Upper lobe of right lung (tissue), 1 donor: ENCODE data around the gene DELE1. TPM values are rescaled to one million over a fixed set of nuclear protein-coding genes. Genes with fewer than 3 reads are reported as not detected.

ENCODE experiments used
- ATAC-seq: fragments of 200-7000 bp; cut with Tn5 transposase; one replicate; pipeline ENCODE4 v1.9.1; 2020; ENCODE audit warnings: mild to moderate bottlenecking, moderate library complexity
- DNase-seq: peaks from one replicate; pipeline ENCODE4 v3.0.0-alpha.2; 2020
- H3K27ac ChIP-seq: fragments of 200-600 bp; one replicate; pipeline ENCODE4 v1.8.0; 2022
- H3K27me3 ChIP-seq: fragments of 200-600 bp; one replicate; pipeline ENCODE4 v1.8.0; 2022; ENCODE audit warnings: mild to moderate bottlenecking
- H3K36me3 ChIP-seq: fragments of 200-600 bp; one replicate; pipeline ENCODE4 v1.8.0; 2022
- H3K4me1 ChIP-seq: fragments of 200-600 bp; one replicate; pipeline ENCODE4 v1.8.0; 2022
- H3K4me3 ChIP-seq: fragments of 200-600 bp; one replicate; pipeline ENCODE4 v1.8.0; 2022; ENCODE audit warnings: mild to moderate bottlenecking
- H3K9me3 ChIP-seq: fragments of 200-600 bp; one replicate; pipeline ENCODE4 v1.8.0; 2022
- intact Hi-C: fragments of 100-400 bp; cut with DNase I; formaldehyde crosslinking; loops from one replicate; pipeline ENCODE4 v1.11.0; 2022
- total RNA-seq: library from RNA; stranded (reverse); fragmentation: NEBNext Ultra II Directional; extraction: Animal tissue kit (Norgen Biotek cat#: 25700); gene quantifications from one replicate; pipeline ENCODE4 v1.2.1, GENCODE V29; 2021
- TF ChIP-seq, protein P1 (sequence below): fragments of 200-600 bp; IDR thresholded peaks from one replicate; pipeline ENCODE4 v1.8.0; 2022; ENCODE audit warnings: antibody characterized with exemption
- donor health status: DM: no; HTN: yes; CAD: no; lungs with severe emphysema.

The DELE1 gene
- total RNA-seq, 1 donor from 2014 or later, result 83.3 TPM

DNA sequence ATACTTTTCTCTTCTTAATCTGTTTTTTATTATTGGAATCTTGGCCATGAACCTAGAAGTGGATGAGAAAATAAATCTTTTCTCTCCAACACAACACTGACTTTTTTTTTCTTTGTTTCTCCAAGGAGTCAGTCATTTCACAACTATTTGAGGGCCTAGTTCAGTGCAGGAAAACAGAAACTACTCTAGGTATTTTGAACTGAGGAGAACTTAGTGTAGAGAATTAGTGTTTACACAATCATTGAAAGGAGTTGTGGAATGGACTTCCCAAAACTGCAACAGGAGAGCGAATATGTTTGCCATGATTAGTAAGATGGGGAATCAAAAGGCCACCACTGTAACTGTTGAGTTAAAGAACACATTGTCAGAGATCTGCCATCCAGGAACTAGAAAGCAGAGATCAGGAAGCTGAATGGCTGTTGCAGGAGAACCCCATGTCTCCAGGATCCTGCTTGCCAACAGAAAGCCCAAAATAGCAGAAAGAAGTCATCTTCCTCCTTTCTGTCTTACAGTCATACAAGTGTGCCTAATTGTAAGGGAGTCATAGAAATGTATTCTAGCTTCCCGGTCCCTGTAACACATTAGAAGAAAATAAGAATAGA lies 25.1 kb upstream of the DELE1 start:
- H3K27me3 ChIP-seq, result no peaks in the 10 kb centered on the region
- DNase-seq (no peak), ATAC-seq (peak; percentile 60)
- no peak overlapping the region for H3K27ac ChIP-seq
- H3K4me1 ChIP-seq, result peaks cover 4% of the 10 kb centered on the region
- no peaks in the 10 kb centered on the region for H3K9me3 ChIP-seq
- intact Hi-C loops, result no loop called here
- TF ChIP-seq, protein P1, sequence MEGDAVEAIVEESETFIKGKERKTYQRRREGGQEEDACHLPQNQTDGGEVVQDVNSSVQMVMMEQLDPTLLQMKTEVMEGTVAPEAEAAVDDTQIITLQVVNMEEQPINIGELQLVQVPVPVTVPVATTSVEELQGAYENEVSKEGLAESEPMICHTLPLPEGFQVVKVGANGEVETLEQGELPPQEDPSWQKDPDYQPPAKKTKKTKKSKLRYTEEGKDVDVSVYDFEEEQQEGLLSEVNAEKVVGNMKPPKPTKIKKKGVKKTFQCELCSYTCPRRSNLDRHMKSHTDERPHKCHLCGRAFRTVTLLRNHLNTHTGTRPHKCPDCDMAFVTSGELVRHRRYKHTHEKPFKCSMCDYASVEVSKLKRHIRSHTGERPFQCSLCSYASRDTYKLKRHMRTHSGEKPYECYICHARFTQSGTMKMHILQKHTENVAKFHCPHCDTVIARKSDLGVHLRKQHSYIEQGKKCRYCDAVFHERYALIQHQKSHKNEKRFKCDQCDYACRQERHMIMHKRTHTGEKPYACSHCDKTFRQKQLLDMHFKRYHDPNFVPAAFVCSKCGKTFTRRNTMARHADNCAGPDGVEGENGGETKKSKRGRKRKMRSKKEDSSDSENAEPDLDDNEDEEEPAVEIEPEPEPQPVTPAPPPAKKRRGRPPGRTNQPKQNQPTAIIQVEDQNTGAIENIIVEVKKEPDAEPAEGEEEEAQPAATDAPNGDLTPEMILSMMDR, result no peak
- no peak overlapping the region for H3K4me3 ChIP-seq
- no peaks in the 10 kb centered on the region for H3K36me3 ChIP-seq

DNA sequence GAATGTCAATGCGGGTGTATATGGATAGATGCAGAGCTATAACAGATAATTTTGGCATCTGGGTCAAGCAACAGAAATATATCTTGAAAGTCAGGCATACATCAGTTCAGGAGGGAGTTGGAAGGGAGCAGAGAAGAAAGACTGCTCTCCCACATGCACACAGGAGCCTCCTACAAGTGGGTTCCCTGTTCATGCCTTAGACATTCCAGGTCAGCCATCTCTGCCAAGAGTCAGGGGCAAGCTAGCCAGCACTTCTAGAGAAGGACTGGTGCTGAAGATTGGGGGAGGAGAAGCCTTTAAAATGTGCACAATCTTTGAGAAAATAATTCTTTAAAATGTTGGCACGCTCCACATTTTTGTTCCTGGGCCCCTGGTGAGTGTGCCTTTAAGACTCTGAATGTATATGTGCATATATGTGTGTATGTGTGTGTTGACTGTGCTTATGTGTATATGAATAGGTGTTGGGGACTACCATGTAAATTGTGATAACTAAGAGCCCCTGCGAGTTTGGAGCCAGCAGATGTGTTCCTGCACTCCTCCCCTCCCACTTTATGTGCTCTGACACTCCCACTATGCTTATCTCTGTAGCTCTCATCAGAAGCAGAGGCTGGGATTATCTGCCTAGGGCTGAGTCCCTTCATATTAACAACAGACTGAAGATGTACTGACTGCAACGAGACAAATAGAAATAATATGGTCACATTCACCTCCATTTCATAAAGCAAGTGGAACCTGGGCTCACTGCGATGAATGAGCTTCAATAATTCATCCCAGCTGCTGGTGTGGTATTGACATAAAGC lies 21.5 kb upstream of the DELE1 start:
- ATAC-seq (no peak), DNase-seq (no peak)
- Histone ChIP-seq H3K9me3 (no peaks in the 10 kb centered on the region), H3K36me3 (no peaks in the 10 kb centered on the region), H3K27ac (no peak overlapping the region), H3K4me1 (peaks cover 4% of the 10 kb centered on the region), H3K4me3 (no peak overlapping the region), H3K27me3 (no peaks in the 10 kb centered on the region)
- TF ChIP-seq, protein P1, result no peak
- intact Hi-C loops, result no loop called here

DNA sequence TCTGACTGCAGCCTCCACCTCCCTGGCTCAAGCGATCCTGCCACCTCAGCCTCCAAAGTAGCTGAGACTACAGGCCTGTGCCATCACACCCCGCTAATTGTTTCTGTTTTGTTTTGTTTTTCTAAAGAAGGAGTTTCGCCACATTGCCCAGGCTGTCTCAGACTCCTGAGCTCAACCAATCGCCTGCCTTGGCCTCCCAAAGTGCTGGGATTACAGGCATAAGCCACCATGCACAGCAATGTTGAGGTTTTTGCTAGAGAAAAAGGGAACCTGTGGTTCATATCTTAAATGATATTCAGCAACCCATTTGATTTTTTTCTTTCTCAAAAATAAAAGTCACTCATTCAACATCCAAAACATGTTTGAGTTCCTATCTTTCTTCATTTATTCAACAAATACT lies 20.4 kb upstream of the DELE1 start:
- no peak overlapping the region for H3K4me3 ChIP-seq
- no peaks in the 10 kb centered on the region for H3K36me3 ChIP-seq
- ATAC-seq, result peak; percentile 70
- DNase-seq, result no peak
- peaks cover 4% of the 10 kb centered on the region for H3K4me1 ChIP-seq
- TF ChIP-seq, protein P1, result no peak
- H3K9me3 ChIP-seq, result no peaks in the 10 kb centered on the region
- H3K27me3 ChIP-seq, result no peaks in the 10 kb centered on the region
- intact Hi-C loops, result no loop called here
- H3K27ac ChIP-seq, result no peak overlapping the region

DNA sequence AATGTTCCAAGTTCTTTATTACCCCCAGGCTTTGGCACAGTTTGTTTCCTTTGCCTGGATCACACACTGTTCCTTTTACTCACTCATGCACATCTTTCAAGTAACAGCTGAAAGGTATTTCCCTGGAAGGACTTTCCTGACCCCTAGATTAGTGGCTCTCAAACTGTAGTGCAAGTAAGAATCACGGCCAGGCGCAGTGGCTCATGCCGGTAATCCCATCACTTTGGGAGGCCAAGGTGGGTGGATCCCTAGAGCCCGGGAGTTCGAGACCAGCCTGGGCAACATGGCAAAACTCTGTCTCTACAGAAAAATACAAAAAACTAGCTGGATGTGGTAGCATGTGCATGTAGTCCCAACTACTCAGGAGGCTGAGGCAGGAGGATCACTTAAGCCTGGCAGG lies 19.1 kb upstream of the DELE1 start:
- H3K36me3 ChIP-seq, result no peaks in the 10 kb centered on the region
- DNase-seq (no peak), ATAC-seq (no peak)
- no peaks in the 10 kb centered on the region for H3K4me1 ChIP-seq
- no peak overlapping the region for H3K4me3 ChIP-seq
- H3K27me3 ChIP-seq, result no peaks in the 10 kb centered on the region
- no peaks in the 10 kb centered on the region for H3K9me3 ChIP-seq
- intact Hi-C loops, result no loop called here
- TF ChIP-seq, protein P1, result no peak
- no peak overlapping the region for H3K27ac ChIP-seq

DNA sequence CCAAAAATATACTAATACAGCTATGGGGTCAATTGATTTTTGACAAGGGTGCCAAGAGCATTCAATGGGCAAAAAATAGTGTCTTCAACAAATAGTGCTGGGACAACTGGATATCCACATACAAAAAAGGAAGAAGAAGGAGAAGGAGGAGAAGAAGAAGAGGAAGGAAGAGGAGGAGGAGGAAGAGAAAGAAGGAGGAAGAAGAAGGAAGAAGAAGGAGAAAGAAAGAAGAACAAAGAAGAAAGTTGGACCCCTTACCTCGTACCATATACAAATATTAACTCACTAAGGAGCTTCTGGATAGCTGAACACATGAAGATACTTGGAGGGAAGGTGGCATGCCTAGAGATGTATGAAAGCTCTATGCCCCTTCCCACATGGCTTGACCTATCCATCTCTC lies 17.2 kb upstream of the DELE1 start:
- no peaks in the 10 kb centered on the region for H3K4me1 ChIP-seq
- no peak overlapping the region for H3K27ac ChIP-seq
- intact Hi-C loops, result no loop called here
- DNase-seq (no peak), ATAC-seq (no peak)
- TF ChIP-seq, protein P1, result no peak
- H3K4me3 ChIP-seq, result no peak overlapping the region
- no peaks in the 10 kb centered on the region for H3K27me3 ChIP-seq
- H3K9me3 ChIP-seq, result no peaks in the 10 kb centered on the region
- H3K36me3 ChIP-seq, result no peaks in the 10 kb centered on the region
